Osteoblast (primary cell): ENCODE measurements around the gene AAGAB. TPM values are rescaled to one million over a fixed set of nuclear protein-coding genes. Genes with fewer than 3 reads are reported as not detected.

ENCODE experiments used
- DNase-seq: peaks from one replicate; pipeline ENCODE4 v3.0.0; 2011; ENCODE audit warnings: low spot score, mixed read lengths; ENCODE audit not compliant: insufficient read length; ENCODE audit errors: missing footprints
- H2AFZ ChIP-seq: 2 replicates; pipeline ENCODE4 v1.6.0; 2011; ENCODE audit warnings: mild to moderate bottlenecking, low read length
- H3K27ac ChIP-seq: 2 replicates; pipeline ENCODE4 v1.5.1; 2011; ENCODE audit warnings: mild to moderate bottlenecking, low read depth, low read length, moderate library complexity
- H3K27me3 ChIP-seq: 2 replicates; pipeline ENCODE4 v1.6.0; 2012; ENCODE audit warnings: mild to moderate bottlenecking, control low read depth, inconsistent platforms, low read length, moderate library complexity; ENCODE audit not compliant: insufficient read depth
- H3K36me3 ChIP-seq: 2 replicates; pipeline ENCODE4 v1.5.1; 2011; ENCODE audit warnings: mild to moderate bottlenecking, low read length, control low read depth, moderate library complexity; ENCODE audit not compliant: insufficient read depth
- H3K4me1 ChIP-seq: 2 replicates; pipeline ENCODE4 v1.5.1; 2011; ENCODE audit warnings: mild to moderate bottlenecking, low read length, control low read depth, moderate library complexity; ENCODE audit not compliant: insufficient read depth
- H3K4me2 ChIP-seq: 2 replicates; pipeline ENCODE4 v1.6.0; 2011; ENCODE audit warnings: mild to moderate bottlenecking, low read length; ENCODE audit not compliant: insufficient read depth
- H3K4me3 ChIP-seq: fragments of 200-600 bp; sonication (generic); 3 replicates; pipeline ENCODE4 v1.5.1; 2012; ENCODE audit warnings: mild to moderate bottlenecking, low read length, inconsistent platforms; ENCODE audit not compliant: insufficient read depth
- H3K79me2 ChIP-seq: 2 replicates; pipeline ENCODE4 v1.6.0; 2012; ENCODE audit warnings: mild to moderate bottlenecking, low read length, control low read depth, inconsistent platforms; ENCODE audit not compliant: insufficient read depth
- H3K9me3 ChIP-seq: 2 replicates; pipeline ENCODE4 v1.5.1; 2011; ENCODE audit warnings: low read depth, low read length, control low read depth
- H4K20me1 ChIP-seq: 2 replicates; pipeline ENCODE4 v1.6.0; 2012; ENCODE audit warnings: mild to moderate bottlenecking, low read length, control low read depth; ENCODE audit not compliant: insufficient read depth
- total RNA-seq: library from RNA; depleted of rRNA; stranded (reverse); fragments of >200 nt; gene quantifications from 2 replicates; pipeline ENCODE4 v1.2.3, GENCODE V29; 2012
- TF ChIP-seq, protein P1 (sequence below): IDR thresholded peaks from 2 replicates; pipeline ENCODE4 v1.5.1; 2011; ENCODE audit warnings: mild to moderate bottlenecking, low read depth, low read length, moderate library complexity; ENCODE audit errors: extremely low read depth

The AAGAB gene
- total RNA-seq, 1 donor = 51.0 TPM

DNA sequence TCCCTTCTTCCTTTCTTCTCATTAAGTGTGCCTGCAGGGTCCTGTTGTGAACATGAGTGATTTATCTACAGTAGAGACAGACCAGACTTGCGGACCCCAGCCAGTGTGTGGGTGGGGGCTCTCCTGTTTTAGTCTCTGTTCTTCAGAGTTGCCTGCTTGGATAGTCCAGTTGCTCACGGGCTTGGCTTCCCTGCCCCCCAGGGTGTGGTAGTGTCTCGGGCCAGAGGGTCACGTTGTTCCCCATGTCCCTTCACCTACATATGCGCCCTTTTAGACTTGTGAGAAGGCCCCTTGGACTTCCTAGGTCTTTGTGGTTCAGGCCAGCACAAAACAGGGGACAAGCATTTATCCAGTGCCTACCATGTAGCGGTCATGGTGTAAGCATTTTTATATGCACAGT is 85.8 kb downstream of the AAGAB start:
- peaks cover 91% of the 10 kb centered on the region for H3K36me3 ChIP-seq
- no peaks in the 10 kb centered on the region for H4K20me1 ChIP-seq
- peak overlapping the region; percentile 99 for H3K27ac ChIP-seq
- H3K4me3 ChIP-seq = no peak overlapping the region
- no peaks in the 10 kb centered on the region for H3K9me3 ChIP-seq
- H2AFZ ChIP-seq = no peak overlapping the region
- H3K4me1 ChIP-seq = peaks cover 55% of the 10 kb centered on the region
- H3K27me3 ChIP-seq = no peaks in the 10 kb centered on the region
- H3K79me2 ChIP-seq = peaks cover 92% of the 10 kb centered on the region
- no peak for DNase-seq
- TF ChIP-seq, protein P1, sequence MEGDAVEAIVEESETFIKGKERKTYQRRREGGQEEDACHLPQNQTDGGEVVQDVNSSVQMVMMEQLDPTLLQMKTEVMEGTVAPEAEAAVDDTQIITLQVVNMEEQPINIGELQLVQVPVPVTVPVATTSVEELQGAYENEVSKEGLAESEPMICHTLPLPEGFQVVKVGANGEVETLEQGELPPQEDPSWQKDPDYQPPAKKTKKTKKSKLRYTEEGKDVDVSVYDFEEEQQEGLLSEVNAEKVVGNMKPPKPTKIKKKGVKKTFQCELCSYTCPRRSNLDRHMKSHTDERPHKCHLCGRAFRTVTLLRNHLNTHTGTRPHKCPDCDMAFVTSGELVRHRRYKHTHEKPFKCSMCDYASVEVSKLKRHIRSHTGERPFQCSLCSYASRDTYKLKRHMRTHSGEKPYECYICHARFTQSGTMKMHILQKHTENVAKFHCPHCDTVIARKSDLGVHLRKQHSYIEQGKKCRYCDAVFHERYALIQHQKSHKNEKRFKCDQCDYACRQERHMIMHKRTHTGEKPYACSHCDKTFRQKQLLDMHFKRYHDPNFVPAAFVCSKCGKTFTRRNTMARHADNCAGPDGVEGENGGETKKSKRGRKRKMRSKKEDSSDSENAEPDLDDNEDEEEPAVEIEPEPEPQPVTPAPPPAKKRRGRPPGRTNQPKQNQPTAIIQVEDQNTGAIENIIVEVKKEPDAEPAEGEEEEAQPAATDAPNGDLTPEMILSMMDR = no peak
- no peak overlapping the region for H3K4me2 ChIP-seq

DNA sequence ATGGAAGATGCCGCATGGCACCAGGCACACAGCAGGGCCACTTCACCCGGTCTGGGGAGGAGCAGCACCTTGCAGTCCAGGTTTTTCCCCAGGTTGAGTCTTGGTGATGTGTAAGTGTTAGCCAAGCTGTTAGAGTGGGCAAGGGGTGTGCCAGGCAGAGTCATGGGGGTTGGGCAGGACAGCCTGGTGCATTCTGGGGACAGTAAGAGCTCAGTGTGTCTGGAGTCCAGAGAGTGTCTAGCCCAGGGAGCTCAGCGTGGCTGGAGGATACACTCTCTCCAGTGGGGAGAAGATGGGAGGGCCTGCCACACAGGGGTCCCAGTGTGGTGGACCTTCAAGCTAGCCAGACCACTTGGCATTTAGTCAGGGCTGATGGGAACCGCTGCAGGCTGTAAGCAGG is 87.4 kb downstream of the AAGAB start:
- Histone ChIP-seq H3K79me2 (peaks cover 92% of the 10 kb centered on the region), H3K9me3 (no peaks in the 10 kb centered on the region), H2AFZ (no peak overlapping the region), H3K36me3 (peaks cover 75% of the 10 kb centered on the region), H3K27me3 (no peaks in the 10 kb centered on the region), H3K27ac (peak overlapping the region; percentile 99), H3K4me1 (peaks cover 59% of the 10 kb centered on the region), H3K4me2 (no peak overlapping the region), H3K4me3 (no peak overlapping the region), H4K20me1 (no peaks in the 10 kb centered on the region)
- no peak for DNase-seq
- TF ChIP-seq, protein P1 = no peak

DNA sequence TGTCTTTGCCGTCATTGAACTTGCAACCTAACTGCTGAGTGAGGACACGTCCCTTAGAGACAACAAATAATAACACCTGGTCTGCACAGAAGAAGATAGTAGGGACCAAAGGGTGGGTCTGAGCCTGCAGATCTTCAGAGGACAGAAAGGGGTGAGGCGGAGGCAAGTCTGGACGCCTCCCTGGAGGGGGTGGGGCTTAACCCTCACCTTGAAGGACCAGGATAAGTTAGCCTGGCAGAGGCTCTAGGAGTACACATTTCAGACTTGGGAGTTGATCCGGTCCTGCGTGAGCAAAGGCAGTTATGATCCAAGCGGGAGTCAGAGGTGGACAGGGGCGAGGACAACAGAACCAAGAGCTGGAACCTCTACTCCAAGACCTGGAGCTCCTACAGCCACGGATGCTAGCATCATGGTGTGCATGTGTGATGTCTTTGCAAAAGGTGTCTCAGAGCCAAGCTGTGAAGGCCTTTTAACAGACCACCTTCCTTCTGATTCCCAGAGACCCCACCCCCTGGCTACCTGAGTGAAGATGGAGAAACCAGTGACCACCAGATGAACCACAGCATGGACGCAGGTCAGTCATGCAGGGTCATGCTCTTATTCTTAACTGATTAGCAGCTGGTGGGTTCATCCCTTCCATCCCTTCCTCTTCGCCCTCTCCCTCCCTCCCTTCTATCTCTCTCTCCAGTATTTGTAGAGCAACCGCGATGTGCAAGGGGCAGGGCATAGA is 88.0 kb downstream of the AAGAB start:
- Histone ChIP-seq H3K4me1 (peaks cover 59% of the 10 kb centered on the region), H3K27ac (peak overlapping the region; percentile 99), H3K4me3 (no peak overlapping the region), H2AFZ (no peak overlapping the region), H4K20me1 (no peaks in the 10 kb centered on the region), H3K9me3 (no peaks in the 10 kb centered on the region), H3K4me2 (peak overlapping the region; percentile 37), H3K79me2 (peaks cover 92% of the 10 kb centered on the region), H3K27me3 (no peaks in the 10 kb centered on the region), H3K36me3 (peaks cover 68% of the 10 kb centered on the region)
- no peak for DNase-seq
- TF ChIP-seq, protein P1 = no peak
